Measurements from ENCODE around the gene SOX6.

DNA sequence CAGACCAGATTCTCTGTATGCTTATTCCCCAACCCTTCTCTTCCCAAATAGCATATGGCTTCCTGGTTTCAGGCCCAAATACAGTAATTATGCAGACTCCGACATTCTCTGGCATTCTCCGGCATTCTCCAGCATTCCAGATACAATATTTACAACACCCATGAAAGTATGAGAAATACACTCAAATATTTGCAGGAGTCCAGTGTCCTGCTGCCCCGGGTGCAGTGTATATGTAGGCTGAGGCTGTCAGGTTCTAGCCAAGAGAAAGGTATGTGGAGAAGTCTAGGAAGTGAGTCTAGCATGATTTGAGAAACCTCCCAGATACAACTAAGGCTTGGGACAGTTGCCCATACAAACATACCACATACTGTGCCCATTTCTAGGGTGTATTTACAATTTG, 160.7 kb downstream of the SOX6 start:
- TF ChIP-seq, protein P1, sequence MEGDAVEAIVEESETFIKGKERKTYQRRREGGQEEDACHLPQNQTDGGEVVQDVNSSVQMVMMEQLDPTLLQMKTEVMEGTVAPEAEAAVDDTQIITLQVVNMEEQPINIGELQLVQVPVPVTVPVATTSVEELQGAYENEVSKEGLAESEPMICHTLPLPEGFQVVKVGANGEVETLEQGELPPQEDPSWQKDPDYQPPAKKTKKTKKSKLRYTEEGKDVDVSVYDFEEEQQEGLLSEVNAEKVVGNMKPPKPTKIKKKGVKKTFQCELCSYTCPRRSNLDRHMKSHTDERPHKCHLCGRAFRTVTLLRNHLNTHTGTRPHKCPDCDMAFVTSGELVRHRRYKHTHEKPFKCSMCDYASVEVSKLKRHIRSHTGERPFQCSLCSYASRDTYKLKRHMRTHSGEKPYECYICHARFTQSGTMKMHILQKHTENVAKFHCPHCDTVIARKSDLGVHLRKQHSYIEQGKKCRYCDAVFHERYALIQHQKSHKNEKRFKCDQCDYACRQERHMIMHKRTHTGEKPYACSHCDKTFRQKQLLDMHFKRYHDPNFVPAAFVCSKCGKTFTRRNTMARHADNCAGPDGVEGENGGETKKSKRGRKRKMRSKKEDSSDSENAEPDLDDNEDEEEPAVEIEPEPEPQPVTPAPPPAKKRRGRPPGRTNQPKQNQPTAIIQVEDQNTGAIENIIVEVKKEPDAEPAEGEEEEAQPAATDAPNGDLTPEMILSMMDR (IDR thresholded peaks at IDR 0.05; ENCODE audit: low read length), result no peak
- no peak for TF ChIP-seq EZH2 (IDR thresholded peaks at IDR 0.05; ENCODE audit: borderline replicate concordance, low read length)
